NCI-H1048 (cell line): Measurements from ENCODE around the gene PCNX1.

Experiments
- DNase-seq: peaks from one replicate; lab custom pipeline; 2025; lab: John Stamatoyannopoulos, UW

Gene PCNX1

DNA sequence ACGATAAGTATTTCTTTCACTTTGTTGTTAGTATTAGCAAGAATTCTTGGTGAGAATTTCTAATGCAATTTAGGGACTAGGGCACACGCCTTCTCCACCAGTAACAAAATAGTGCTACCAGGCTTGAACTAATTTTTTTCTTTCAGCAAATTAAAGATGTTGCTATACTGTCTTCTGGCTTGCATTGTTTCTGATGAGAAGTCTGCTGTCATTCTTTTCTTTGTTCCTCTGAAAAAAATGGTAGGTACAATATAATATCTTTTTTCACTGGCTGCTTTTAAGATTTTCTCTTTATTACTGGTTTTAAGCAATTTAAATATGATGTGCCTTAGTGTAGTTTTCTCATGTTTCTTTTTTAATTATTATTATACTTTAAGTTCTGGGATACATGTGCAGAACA lies 171.2 kb downstream of the PCNX1 start:
- no peak for DNase-seq

GRCh38 chr14:71086567-71086966 lies 179.3 kb downstream of the PCNX1 start:
- DNase-seq, result no peak

DNA sequence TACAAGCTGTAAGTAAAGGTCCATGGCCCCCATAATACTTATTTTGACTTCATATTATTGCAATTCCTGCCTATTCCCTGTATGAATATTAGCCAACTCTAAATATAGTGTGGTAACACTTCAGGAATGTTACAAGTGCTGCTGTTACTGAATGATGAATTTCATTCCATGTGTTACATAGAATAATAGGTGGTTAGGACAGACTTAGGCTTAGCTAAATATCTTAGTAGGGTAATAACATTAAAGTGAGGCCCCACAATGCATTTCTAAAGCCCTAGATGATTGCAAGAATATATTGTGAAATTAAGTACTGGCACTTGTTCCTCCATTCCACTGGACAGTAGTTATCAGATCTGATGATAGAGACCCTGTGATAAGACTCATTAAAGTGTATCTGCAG lies 182.7 kb downstream of the PCNX1 start:
- no peak for DNase-seq

- DNase-seq, result no peak
Observed at GRCh38 chr14:71094722-71095121, 187.5 kb downstream of the PCNX1 start.

DNA sequence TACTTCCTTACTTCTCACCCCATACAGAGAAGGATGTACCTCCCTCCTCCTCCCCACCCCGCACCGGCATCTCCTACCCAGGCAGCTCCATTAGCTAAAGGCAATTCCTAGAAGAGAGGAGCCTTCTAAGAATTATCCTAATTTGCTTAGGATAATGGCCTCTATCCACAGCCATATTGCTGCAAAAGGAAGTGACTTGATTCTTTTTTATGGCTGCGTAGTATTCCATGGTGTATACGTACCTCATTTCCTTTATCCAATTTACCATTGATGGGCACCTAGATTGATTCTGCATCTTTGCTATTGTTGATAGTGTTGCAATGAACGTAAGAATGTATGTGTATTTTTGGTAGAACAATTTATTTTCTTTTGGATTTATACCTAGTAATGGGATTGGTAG lies 189.7 kb downstream of the PCNX1 start:
- DNase-seq, result no peak

DNA sequence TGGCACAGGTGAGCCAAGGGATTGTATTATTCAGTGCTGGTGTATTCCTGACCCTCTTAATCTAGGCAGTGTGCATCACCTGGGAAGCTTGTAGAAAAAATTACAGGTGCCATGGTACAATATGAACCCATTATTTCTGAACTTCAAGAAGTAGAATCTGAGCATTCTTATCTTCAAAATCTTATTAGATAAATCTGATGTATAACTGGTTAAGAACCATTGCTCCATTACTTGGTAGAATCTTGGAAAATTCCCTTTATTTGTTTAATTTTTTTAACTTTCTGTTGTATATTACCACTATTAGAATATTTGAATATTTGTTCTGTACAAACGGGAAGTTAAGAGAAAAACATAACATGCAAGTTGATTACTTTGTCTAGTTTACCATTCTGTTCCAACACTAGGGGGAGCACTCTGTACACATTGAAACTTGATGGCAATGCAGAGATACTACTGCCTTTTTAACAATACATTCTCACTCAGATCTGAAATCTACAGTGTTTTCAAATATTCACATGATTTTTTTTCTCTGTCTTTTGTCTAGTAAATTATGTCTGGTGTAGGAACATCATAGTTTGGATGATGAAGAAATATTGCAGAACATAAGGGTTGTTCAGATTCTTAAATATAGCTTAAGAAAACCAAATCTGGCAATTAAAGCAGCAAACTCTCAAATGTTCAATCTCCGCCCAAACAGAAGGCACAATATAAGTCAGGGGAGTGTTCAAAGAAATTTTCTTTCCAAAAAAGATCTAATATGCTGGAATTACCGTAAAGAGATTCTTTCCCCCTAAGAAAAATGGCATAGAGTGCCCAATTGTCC lies 196.6 kb downstream of the PCNX1 start:
- peak; percentile 17 for DNase-seq

- DNase-seq, result no peak
Observed at GRCh38 chr14:71105177-71105576, 197.9 kb downstream of the PCNX1 start.

- no peak for DNase-seq
Observed at GRCh38 chr14:71107921-71108320, 200.7 kb downstream of the PCNX1 start.

GRCh38 chr14:71108398-71109119 lies 201.3 kb downstream of the PCNX1 start:
- DNase-seq, result no peak

- DNase-seq, result no peak
Observed at GRCh38 chr14:71113376-71113775, 206.1 kb downstream of the PCNX1 start.

GRCh38 chr14:71114565-71114964 lies 207.3 kb downstream of the PCNX1 start:
- DNase-seq, result no peak

- no peak for DNase-seq
Observed at GRCh38 chr14:71115306-71115705, 208.0 kb downstream of the PCNX1 start.

GRCh38 chr14:71115821-71116567 lies 208.7 kb downstream of the PCNX1 start:
- no peak for DNase-seq

GRCh38 chr14:71116568-71117122 lies 209.4 kb downstream of the PCNX1 start:
- DNase-seq, result no peak

DNA sequence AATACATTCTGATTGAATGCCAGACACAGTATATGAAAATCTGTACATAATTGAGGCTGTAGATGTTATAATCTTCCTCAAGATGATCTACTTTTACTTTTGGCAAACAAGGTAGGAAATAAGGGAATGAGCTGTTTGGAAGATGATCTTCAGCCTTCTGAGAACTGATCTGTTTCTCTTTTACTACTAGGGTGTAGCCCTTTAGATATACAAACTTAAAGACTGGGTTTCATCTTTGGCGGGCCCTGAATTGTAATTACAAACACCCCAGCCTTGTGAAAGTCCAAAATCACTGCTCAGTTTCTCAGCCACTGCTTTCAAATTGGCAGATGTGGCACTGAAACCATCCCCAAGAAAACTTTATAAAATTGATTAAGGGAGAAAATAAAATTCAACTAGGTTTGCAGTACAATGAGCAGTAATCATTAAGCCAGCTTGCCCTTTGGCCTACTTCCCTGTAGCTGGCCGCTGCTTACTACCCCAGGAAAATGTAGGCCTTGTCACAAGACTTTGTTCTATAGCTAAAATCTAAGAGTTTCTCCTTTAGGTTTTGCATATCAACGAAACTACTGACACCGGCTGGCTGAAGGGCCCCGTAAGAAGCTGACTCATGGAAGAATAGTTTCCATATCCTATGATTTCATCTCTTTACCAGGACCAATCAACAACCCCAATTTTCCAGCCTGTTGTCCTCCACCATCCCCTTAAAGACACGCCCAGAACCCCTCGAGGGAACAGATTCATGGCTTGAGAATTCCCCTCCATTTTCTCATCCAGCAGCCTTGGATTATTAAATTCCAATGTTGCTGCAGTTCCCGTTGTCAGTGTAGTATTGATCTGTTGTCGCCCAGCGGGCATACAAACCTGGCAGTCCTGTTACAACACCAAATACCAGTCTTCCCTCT lies 210.8 kb downstream of the PCNX1 start:
- no peak for DNase-seq

- no peak for DNase-seq
Observed at GRCh38 chr14:71119075-71119474, 211.8 kb downstream of the PCNX1 start.

DNA sequence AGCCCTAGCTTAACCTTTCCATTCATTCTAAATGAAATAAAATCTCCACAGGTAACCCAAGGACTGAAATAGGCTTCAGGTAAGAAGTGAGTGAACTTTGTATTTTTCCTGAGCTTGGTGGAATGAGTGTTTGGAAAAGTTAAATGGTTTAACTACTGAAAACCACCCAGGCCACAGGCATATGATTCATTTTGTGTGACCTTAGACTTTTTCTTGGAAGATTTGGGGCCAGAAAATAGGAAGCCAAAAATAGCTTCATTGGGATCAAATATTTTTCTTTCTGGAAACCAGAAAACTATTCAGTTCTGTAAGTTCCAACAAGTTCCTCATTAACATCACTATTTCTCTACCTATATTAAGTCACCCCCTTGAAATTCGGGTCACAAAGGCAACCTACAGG lies 212.6 kb downstream of the PCNX1 start:
- DNase-seq, result no peak

DNA sequence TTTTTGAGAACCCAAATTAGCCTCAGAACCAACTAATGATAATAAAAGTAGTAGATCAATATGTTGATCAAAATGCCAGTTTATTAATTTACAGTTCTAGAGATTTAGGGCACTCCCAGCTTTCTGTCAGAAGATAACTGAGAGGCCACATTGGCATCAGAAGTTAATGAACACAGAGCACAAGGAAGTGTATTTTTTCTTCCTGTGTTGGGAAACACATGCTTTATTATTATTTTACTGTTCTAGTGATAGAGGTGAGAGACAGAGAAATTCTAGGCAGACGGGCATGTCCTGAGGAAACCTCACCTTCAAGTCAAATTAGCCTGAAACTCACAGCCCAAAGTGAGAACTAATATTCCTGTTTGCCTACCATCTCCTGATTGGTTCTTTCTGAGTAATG lies 213.7 kb downstream of the PCNX1 start:
- no peak for DNase-seq

DNA sequence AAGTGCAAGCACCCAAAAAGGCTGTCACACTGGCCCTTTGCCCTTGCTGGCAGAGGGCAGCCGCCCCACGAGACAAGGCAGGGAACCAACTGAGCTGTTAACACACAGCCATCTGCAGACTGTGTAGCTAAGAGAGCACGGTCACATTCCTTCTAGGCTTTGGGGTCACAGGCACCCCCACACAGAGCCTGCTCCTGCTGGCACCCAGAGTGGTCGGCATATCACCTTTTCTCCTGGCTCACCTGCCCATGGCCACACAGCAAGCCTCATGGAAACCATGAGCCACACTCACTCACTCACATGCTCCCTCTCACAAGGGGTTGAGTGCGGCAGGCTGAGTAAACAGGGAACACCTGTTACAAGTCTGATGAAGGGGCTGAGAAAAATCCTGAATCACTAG lies 214.5 kb downstream of the PCNX1 start:
- DNase-seq, result no peak

DNA sequence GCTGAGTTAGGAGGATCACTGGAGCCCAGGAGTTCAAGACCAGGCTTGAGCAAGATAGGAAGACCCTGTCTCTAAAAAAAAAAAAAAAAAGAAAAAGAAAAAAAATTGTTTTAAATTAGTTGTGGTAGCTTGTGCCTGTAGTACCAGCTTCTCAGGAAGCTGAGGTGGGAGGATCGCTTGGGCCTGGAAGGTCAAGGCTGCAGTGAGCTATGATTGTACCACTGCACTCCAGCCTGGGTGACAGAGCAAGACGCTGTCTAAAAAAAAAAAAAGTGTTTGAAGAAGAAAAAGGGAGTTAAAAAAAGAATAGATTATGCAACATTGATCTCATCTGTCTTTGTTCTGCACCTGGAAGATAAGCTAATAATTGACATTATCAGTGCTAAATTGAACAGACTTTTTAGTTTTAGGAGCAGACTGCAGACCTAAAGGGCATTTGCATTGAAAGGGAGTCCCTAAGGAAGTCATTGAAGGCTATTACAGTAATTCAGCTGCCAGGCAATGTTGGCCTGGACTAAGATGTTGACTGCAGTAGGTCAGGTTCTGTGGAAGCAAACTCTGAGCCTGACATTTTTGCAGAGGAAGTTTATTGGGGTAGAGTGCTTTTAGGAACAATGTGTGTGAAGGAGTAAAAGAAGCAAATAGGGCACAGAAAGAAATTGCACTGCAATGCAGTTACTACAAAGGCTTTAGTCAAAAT lies 215.8 kb downstream of the PCNX1 start:
- DNase-seq, result no peak
